ENCODE measurements around the gene MNX1. TPM values are rescaled to one million over a fixed set of nuclear protein-coding genes. Genes with fewer than 3 reads are reported as not detected.

The MNX1 gene
- polyA plus RNA-seq, 2 donors = 0.06 to 0.08 TPM

DNA sequence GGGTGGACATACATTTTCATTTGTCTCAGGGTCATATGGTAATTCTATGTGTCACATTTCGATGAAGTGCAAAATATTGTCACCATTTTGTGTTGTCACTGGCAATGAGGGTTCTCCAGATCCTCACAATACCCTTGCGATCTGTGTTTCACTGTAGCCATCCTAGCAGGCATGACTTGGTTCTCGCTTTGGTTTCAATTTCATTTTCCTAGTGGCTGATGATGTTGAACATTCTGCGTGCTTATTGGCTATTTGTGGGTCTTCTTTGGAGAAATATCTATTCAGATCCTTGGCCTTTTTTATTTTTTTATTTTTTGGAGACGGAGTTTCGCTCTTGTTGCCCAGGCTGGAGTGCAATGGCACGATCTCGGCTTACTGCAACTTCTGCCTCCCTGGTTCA, 24.8 kb upstream of the MNX1 start:
- Histone ChIP-seq H3K36me3 (ENCODE audit: control insufficient read depth in 2 of 2, insufficient read depth in 2 of 2, low read length in 1 of 2) (no peaks in the 10 kb centered on the region), H3K9me3 (ENCODE audit: control insufficient read depth in 2 of 2, insufficient read depth in 1 of 2, low read depth in 1 of 2, low read length in 1 of 2) (no peaks in the 10 kb centered on the region), H3K27ac (ENCODE audit: low read depth in 2 of 2, low read length in 1 of 2) (no peak overlapping the region), H3K4me1 (ENCODE audit: control insufficient read depth in 2 of 2, insufficient read depth in 2 of 2, low read length in 1 of 2) (no peaks in the 10 kb centered on the region), H3K4me3 (ENCODE audit: low read depth in 1 of 2, low read length in 2 of 2) (no peak overlapping the region), H3K27me3 (ENCODE audit: control insufficient read depth in 1 of 2, insufficient read depth in 2 of 2, low read length in 2 of 2) (peaks cover 0 to 4% of the 10 kb centered on the region in 2 donors)
- 91 to 93% methylated on average over 8 of the region's 8 CpGs for WGBS, 2 donors

DNA sequence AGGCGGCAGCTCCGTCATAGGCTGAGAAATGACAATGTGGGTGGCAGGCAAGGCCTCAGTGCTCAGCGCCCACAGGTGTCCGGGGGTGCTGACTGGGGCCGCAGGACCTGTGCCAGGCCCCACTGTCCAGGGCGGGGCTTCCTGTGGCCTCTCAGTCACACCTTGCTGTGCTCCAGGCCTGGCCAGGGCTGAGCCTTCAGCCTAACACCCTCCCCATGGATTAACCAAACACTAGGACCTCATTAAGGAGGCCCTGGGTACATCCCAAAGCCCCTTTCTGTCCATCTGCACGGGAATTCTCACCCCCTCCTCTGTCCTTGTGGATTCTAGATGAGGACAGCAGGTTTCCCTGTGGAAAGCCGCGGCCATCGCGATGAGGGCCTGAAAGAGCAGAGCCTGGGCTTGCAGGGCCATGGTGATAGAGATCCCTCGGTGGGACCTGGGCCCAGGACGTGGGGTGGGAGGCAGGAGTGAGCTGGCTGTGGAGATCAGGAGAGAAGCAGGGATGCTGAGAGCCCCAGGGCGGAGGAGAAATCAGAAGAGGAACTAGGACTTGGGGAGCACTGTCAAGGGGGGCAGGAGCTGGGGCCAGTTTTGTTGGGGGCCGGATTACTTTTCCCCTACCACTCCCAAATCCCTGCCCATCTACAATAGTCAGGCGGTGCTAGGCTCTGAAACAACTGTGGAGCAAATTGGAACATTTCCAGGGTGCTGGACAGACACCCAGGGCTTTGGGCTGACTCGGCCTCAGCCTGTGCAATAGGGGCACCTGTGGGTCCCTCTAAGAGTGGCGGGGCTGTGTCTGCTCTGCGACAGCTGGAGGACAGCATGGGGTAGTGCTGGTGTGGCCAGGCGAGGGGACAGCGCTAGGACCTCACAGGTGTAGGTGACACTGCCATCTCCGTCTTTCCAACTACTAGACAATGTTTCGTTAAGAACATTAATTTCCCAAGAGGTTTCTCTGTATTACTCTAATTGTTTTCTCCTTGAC, 23.3 kb upstream of the MNX1 start:
- Histone ChIP-seq H3K9me3 (ENCODE audit: control insufficient read depth in 2 of 2, insufficient read depth in 1 of 2, low read depth in 1 of 2, low read length in 1 of 2) (no peaks in the 10 kb centered on the region), H3K36me3 (ENCODE audit: control insufficient read depth in 2 of 2, insufficient read depth in 2 of 2, low read length in 1 of 2) (no peaks in the 10 kb centered on the region), H3K27ac (ENCODE audit: low read depth in 2 of 2, low read length in 1 of 2) (no peak overlapping the region), H3K4me1 (ENCODE audit: control insufficient read depth in 2 of 2, insufficient read depth in 2 of 2, low read length in 1 of 2) (no peaks in the 10 kb centered on the region), H3K27me3 (ENCODE audit: control insufficient read depth in 1 of 2, insufficient read depth in 2 of 2, low read length in 2 of 2) (peaks cover 0 to 4% of the 10 kb centered on the region in 2 donors), H3K4me3 (ENCODE audit: low read depth in 1 of 2, low read length in 2 of 2) (no peak overlapping the region)
- WGBS, 2 donors = 79 to 81% methylated on average over 23 of the region's 23 CpGs

DNA sequence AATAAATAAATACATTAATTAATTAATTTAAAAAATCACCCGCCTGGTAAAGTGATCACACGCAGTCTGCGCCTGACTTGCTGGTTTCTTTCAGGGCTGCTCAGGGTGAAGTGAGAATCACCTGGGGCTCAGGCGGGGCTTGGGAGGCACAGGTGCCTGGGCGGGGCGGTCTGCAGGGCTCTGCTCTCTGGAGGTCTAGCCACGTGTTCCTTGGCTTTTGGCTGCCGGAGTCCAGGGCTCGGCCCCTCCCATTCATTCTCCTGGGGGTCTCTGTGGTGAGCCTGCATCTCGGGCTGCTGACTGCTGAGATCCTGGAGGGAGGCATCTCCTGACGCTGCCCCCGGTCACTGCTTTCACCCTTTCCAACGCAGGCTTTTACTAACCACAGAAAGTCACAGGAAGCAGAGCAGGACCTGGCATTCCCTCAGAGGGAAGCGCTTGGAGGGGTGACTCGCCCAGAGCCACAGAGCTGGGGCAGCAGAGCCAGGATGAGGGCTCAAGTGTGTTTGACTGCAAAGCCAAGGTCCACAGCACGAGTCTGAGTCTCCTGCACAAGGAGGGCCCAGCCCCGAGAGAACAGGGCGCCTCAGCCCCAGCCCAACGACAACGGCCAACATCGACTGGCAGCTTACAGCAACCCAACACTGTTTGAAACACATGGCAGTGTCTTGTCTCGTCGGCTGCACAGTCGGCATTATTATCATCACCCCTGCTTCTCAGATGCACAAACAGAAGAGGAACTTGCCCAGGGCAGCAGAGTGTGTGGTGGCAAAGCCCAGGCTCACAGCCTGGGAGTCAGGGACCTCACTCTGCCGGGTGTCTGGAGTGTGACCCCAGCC, 22.4 kb upstream of the MNX1 start:
- H3K9me3 ChIP-seq (ENCODE audit: control insufficient read depth in 2 of 2, insufficient read depth in 1 of 2, low read depth in 1 of 2, low read length in 1 of 2) = no peaks in the 10 kb centered on the region
- peaks cover 0 to 4% of the 10 kb centered on the region in 2 donors for H3K27me3 ChIP-seq (ENCODE audit: control insufficient read depth in 1 of 2, insufficient read depth in 2 of 2, low read length in 2 of 2)
- no peak overlapping the region for H3K4me3 ChIP-seq (ENCODE audit: low read depth in 1 of 2, low read length in 2 of 2)
- WGBS, 2 donors = 54 to 62% methylated on average over 25 of the region's 25 CpGs
- H3K27ac ChIP-seq (ENCODE audit: low read depth in 2 of 2, low read length in 1 of 2) = no peak overlapping the region
- H3K36me3 ChIP-seq (ENCODE audit: control insufficient read depth in 2 of 2, insufficient read depth in 2 of 2, low read length in 1 of 2) = no peaks in the 10 kb centered on the region
- no peaks in the 10 kb centered on the region for H3K4me1 ChIP-seq (ENCODE audit: control insufficient read depth in 2 of 2, insufficient read depth in 2 of 2, low read length in 1 of 2)

DNA sequence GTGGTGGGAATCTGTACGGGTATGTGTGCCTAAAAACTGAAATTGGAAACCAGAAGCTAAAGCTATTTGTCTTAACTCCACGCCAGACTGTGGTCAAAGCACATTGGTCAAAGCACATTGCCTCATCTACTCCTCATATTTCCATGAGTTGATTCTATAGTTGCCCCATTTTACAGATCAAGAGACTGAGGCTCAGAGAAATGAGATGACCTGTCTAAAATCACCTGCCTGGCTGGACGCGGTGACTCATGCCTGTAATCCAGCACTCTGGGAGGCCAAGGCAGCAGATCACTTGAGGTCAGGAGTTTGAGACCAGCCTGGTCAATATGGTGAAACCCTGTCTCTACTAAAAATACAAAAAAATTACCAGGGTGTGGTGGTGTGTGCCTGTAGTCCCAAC, 21.7 kb upstream of the MNX1 start:
- no peaks in the 10 kb centered on the region for H3K36me3 ChIP-seq (ENCODE audit: control insufficient read depth in 2 of 2, insufficient read depth in 2 of 2, low read length in 1 of 2)
- no peaks in the 10 kb centered on the region for H3K4me1 ChIP-seq (ENCODE audit: control insufficient read depth in 2 of 2, insufficient read depth in 2 of 2, low read length in 1 of 2)
- WGBS, 2 donors = 77 to 80% methylated on average over 4 of the region's 4 CpGs
- H3K27me3 ChIP-seq (ENCODE audit: control insufficient read depth in 1 of 2, insufficient read depth in 2 of 2, low read length in 2 of 2) = peaks cover 0 to 4% of the 10 kb centered on the region in 2 donors
- no peak overlapping the region for H3K27ac ChIP-seq (ENCODE audit: low read depth in 2 of 2, low read length in 1 of 2)
- no peaks in the 10 kb centered on the region for H3K9me3 ChIP-seq (ENCODE audit: control insufficient read depth in 2 of 2, insufficient read depth in 1 of 2, low read depth in 1 of 2, low read length in 1 of 2)
- no peak overlapping the region for H3K4me3 ChIP-seq (ENCODE audit: low read depth in 1 of 2, low read length in 2 of 2)

DNA sequence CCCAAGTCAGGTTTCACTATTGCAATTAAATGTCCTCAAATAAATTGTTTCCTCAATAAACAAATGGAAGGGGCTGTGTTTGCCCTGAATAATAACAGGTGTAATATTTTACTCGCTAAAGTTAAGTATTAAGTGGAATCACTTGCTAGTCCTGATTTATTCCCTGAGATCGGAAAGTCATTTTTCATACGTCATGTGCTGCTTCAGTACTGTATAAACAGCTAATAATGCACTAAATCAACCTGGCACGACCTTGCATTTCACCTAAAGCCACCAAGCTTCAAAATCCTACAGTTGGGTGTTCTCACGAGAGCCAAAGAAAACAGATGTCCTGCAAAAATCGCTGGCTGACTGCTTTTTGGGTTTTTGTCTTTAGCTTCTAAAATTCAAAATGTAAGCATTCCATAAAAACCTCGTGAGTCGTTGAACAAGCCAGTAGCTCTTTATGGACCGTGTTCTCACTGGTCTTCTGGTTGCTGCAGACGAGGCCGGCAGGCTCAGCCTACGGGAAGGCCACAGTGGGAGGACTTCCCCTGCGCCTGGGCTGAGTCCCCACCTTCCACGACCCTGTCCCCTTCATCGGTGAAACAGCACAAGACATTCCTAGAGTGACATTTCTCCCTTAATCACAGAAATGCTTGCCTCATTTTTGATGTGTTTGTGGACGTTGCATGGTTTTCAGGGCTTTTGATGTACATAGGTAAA, 17.9 kb upstream of the MNX1 start:
- WGBS, 2 donors = 53 to 66% methylated on average over 16 of the region's 16 CpGs
- Histone ChIP-seq H3K27ac (ENCODE audit: low read depth in 2 of 2, low read length in 1 of 2) (no peak overlapping the region), H3K4me3 (ENCODE audit: low read depth in 1 of 2, low read length in 2 of 2) (no peak overlapping the region), H3K36me3 (ENCODE audit: control insufficient read depth in 2 of 2, insufficient read depth in 2 of 2, low read length in 1 of 2) (no peaks in the 10 kb centered on the region), H3K4me1 (ENCODE audit: control insufficient read depth in 2 of 2, insufficient read depth in 2 of 2, low read length in 1 of 2) (no peaks in the 10 kb centered on the region), H3K9me3 (ENCODE audit: control insufficient read depth in 2 of 2, insufficient read depth in 1 of 2, low read depth in 1 of 2, low read length in 1 of 2) (no peaks in the 10 kb centered on the region), H3K27me3 (ENCODE audit: control insufficient read depth in 1 of 2, insufficient read depth in 2 of 2, low read length in 2 of 2) (peaks cover 0 to 6% of the 10 kb centered on the region in 2 donors)

DNA sequence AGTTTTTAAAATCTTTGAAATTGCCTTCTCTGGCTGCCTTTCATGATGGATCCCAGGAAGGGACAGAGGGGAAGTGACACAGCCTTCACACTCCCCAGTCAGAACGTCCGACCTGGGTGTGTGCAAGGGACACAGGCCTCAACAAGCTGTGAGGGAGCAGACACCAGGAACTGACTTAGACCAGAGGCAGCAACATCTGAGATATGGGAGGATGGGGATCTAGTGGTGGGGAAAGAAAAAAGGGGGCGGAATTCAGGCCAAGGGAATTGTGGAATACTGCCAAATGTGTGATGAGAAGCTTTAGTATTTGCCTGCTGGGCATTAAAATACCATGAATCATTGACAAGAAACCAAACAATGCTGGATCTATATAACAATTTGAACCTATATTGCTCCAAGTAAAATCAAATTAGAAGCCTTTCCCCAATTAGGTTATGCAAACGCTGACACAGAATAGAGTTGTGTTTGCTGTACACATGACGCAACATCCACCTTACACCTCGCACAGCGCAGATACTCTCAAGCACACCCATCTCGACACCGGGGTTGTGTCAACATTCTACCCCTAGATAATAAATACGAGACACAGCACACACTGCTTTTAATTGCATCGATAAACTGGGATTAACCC, 17.2 kb upstream of the MNX1 start:
- H3K36me3 ChIP-seq (ENCODE audit: control insufficient read depth in 2 of 2, insufficient read depth in 2 of 2, low read length in 1 of 2) = no peaks in the 10 kb centered on the region
- H3K27ac ChIP-seq (ENCODE audit: low read depth in 2 of 2, low read length in 1 of 2) = no peak overlapping the region
- no peaks in the 10 kb centered on the region for H3K4me1 ChIP-seq (ENCODE audit: control insufficient read depth in 2 of 2, insufficient read depth in 2 of 2, low read length in 1 of 2)
- H3K27me3 ChIP-seq (ENCODE audit: control insufficient read depth in 1 of 2, insufficient read depth in 2 of 2, low read length in 2 of 2) = peaks cover 0 to 10% of the 10 kb centered on the region in 2 donors
- 52 to 58% methylated on average over 11 of the region's 11 CpGs for WGBS, 2 donors
- no peaks in the 10 kb centered on the region for H3K9me3 ChIP-seq (ENCODE audit: control insufficient read depth in 2 of 2, insufficient read depth in 1 of 2, low read depth in 1 of 2, low read length in 1 of 2)
- H3K4me3 ChIP-seq (ENCODE audit: low read depth in 1 of 2, low read length in 2 of 2) = no peak overlapping the region

DNA sequence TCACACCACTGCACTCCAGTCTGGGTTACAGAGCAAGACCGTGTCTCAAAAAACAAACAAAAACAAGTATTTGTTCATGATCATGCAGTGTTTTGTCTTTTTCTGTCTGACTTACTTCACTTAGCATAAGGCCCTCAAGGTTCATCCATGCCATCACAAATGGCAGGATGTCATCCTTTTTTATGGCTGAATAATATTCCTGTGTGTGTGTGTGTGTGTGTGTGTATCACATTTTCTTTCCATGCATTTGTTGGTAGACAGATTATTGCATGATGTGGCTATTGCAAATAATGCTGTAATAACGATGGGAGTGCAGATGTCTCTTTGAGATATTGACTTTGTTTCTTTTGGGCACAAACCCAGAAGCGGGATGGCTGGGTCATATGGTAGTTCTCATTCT, 14.3 kb upstream of the MNX1 start:
- Histone ChIP-seq H3K27ac (ENCODE audit: low read depth in 2 of 2, low read length in 1 of 2) (no peak overlapping the region), H3K36me3 (ENCODE audit: control insufficient read depth in 2 of 2, insufficient read depth in 2 of 2, low read length in 1 of 2) (no peaks in the 10 kb centered on the region), H3K9me3 (ENCODE audit: control insufficient read depth in 2 of 2, insufficient read depth in 1 of 2, low read depth in 1 of 2, low read length in 1 of 2) (no peaks in the 10 kb centered on the region), H3K27me3 (ENCODE audit: control insufficient read depth in 1 of 2, insufficient read depth in 2 of 2, low read length in 2 of 2) (peaks cover 7 to 13% of the 10 kb centered on the region in 2 donors), H3K4me1 (ENCODE audit: control insufficient read depth in 2 of 2, insufficient read depth in 2 of 2, low read length in 1 of 2) (peaks cover 0 to 5% of the 10 kb centered on the region in 2 donors), H3K4me3 (ENCODE audit: low read depth in 1 of 2, low read length in 2 of 2) (no peak overlapping the region)
- 80 to 85% methylated on average over 3 of the region's 3 CpGs for WGBS, 2 donors

DNA sequence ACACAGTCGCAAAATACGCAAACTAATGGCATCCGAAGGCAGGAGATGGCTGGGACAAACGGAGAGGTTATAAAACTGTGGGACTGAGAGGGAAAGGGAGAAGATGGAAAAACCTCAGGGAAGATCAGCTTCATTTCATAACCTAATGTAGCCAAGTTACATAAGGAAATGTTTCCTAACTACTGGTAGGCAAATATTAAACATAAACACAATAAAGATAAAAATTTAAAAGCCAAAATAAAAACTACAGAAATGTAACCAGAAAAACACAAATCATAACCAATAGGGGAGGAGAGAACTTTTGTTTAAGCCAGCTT, 13.1 kb upstream of the MNX1 start:
- 32 to 37% methylated on average over 4 of the region's 4 CpGs for WGBS, 2 donors
- Histone ChIP-seq H3K27me3 (ENCODE audit: control insufficient read depth in 1 of 2, insufficient read depth in 2 of 2, low read length in 2 of 2) (peaks cover 7 to 24% of the 10 kb centered on the region in 2 donors), H3K4me3 (ENCODE audit: low read depth in 1 of 2, low read length in 2 of 2) (no peak overlapping the region), H3K27ac (ENCODE audit: low read depth in 2 of 2, low read length in 1 of 2) (no peak overlapping the region), H3K36me3 (ENCODE audit: control insufficient read depth in 2 of 2, insufficient read depth in 2 of 2, low read length in 1 of 2) (no peaks in the 10 kb centered on the region), H3K4me1 (ENCODE audit: control insufficient read depth in 2 of 2, insufficient read depth in 2 of 2, low read length in 1 of 2) (peaks cover 4 to 10% of the 10 kb centered on the region in 2 donors), H3K9me3 (ENCODE audit: control insufficient read depth in 2 of 2, insufficient read depth in 1 of 2, low read depth in 1 of 2, low read length in 1 of 2) (no peaks in the 10 kb centered on the region)

Data from esophagus (tissue), 2 donors.